Measurements from ENCODE around the gene ARMC2. TPM values are rescaled to one million over a fixed set of nuclear protein-coding genes. Genes with fewer than 3 reads are reported as not detected.

ARMC2 gene
- total and polyA plus RNA-seq, 2 donors (not counting 3 experiments of a cell fraction or from before 2014, with no cell fraction given): 1.7 to 3.7 TPM

DNA sequence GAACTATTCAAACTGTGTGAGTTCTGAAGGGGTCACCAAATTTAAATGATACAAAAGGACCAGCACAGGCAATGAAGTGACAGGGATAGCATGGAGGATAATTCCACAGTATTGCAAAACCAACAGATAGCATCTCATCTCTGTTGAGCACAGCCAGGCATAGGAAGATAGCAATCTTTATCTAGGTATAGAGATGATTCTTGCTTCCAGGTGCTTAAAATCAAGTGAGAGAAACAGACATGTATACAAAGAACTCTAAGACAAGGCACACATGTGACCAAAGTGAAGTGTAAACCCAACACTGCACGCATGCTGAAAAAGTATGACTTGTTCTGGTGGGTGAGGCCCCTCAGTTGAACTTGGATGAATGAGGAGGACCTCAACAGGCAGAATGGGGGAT lies 48.4 kb upstream of the ARMC2 start:
- intact Hi-C loops (cut with micrococcal nuclease): no loop called here
- DNase-seq (ENCODE audit: low read depth, low spot score) (no peak), FAIRE-seq (no peak)
- Histone ChIP-seq H3K36me3 (ENCODE audit: control insufficient read depth in 2 of 2, extremely low read depth in 1 of 2, insufficient read depth in 2 of 2, low read length in 2 of 2) (no peaks in the 10 kb centered on the region), H3K4me3 (replicated peaks in 1 of 3; ENCODE audit: insufficient read depth in 1 of 3, low read depth in 1 of 3, low read length in 3 of 3) (no peak overlapping the region), H2AFZ (ENCODE audit: low read depth, low read length) (no peak overlapping the region), H3K9me1 (replicated peaks; ENCODE audit: control insufficient read depth, extremely low read depth, insufficient read depth, low read length) (no peaks in the 10 kb centered on the region), H3K4me2 (ENCODE audit: insufficient read depth, low read length) (no peak overlapping the region), H3K4me1 (ENCODE audit: control insufficient read depth, extremely low read depth, insufficient read depth, low read length) (peaks cover 3% of the 10 kb centered on the region), H3K9me3 (replicated peaks; ENCODE audit: control insufficient read depth, insufficient read depth, low read length) (no peaks in the 10 kb centered on the region), H4K20me1 (replicated peaks; ENCODE audit: control insufficient read depth, extremely low read depth, insufficient read depth, low read length) (no peaks in the 10 kb centered on the region), H3K27me3 (ENCODE audit: control insufficient read depth in 2 of 2, insufficient read depth in 2 of 2, low read length in 2 of 2) (peaks cover 0 to 2% of the 10 kb centered on the region in 2 experiments), H3K27ac (ENCODE audit: insufficient read depth, low read depth, low read length) (no peak overlapping the region), H3K79me2 (ENCODE audit: control insufficient read depth, insufficient read depth, low read length) (no peaks in the 10 kb centered on the region), H3K9ac (replicated peaks; ENCODE audit: extremely low read depth, insufficient read depth, low read length) (no peak overlapping the region)
- ChIA-PET POLR2A (no interaction called here), CTCF (interaction anchor here (0.8 to 1.2 kb wide), 2 partner anchors 258 kb away, joined by 3 to 4 read pairs; no protein-coding TSS in a partner anchor)
- BruUV-seq (replicated peaks): no TSS peak
- TF ChIP-seq MYC (IDR thresholded peaks at IDR 0.05; ENCODE audit: low read depth, low read length) (no peak), EZH2 (IDR thresholded peaks at IDR 0.05; ENCODE audit: borderline replicate concordance, low read depth, low read length, severe bottlenecking) (no peak), GATA2 (IDR thresholded peaks at IDR 0.05; ENCODE audit: insufficient read depth, insufficient read length, low read depth, low read length) (no peak), FOS (IDR thresholded peaks at IDR 0.05; ENCODE audit: borderline replicate concordance, insufficient read depth, low read length) (no peak), POLR2A (IDR thresholded peaks at IDR 0.05; ENCODE audit: low read depth, low read length) (no peak), POLR2AphosphoS5 (IDR thresholded peaks at IDR 0.05; ENCODE audit: insufficient read depth, low read depth, low read length) (no peak), MAX (IDR thresholded peaks at IDR 0.05; ENCODE audit: insufficient read depth, insufficient read length) (no peak)
- TF ChIP-seq, protein P1, sequence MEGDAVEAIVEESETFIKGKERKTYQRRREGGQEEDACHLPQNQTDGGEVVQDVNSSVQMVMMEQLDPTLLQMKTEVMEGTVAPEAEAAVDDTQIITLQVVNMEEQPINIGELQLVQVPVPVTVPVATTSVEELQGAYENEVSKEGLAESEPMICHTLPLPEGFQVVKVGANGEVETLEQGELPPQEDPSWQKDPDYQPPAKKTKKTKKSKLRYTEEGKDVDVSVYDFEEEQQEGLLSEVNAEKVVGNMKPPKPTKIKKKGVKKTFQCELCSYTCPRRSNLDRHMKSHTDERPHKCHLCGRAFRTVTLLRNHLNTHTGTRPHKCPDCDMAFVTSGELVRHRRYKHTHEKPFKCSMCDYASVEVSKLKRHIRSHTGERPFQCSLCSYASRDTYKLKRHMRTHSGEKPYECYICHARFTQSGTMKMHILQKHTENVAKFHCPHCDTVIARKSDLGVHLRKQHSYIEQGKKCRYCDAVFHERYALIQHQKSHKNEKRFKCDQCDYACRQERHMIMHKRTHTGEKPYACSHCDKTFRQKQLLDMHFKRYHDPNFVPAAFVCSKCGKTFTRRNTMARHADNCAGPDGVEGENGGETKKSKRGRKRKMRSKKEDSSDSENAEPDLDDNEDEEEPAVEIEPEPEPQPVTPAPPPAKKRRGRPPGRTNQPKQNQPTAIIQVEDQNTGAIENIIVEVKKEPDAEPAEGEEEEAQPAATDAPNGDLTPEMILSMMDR (IDR thresholded peaks at IDR 0.05; ENCODE audit: extremely low read depth in 1 of 2, insufficient read depth in 1 of 2, low read depth in 1 of 2, low read length in 2 of 2): no peak
- dilution Hi-C loops (cut with MboI; ENCODE audit: extremely low pct_ligation_motif_present, low sequenced_read_pairs): no loop called here
